ENCODE results near the gene ZBTB7B. TPM values are rescaled to one million over a fixed set of nuclear protein-coding genes. Genes with fewer than 3 reads are reported as not detected.

ZBTB7B gene
- total and polyA plus RNA-seq, 9 of the 15 experiments (the other 6 are each of a cell fraction or from before 2014, with no cell fraction given): 0.04 to 46.5 (median 15.2) TPM

- TF ChIP-seq MEF2A (IDR thresholded peaks at IDR 0.05; ENCODE audit: control insufficient read depth, low read depth, low read length) (no peak), TCFL5 (CRISPR knock-in tag; conservative IDR thresholded peaks at IDR 0.05) (no peak), ZNF197 (CRISPR knock-in tag; IDR thresholded peaks at IDR 0.05; ENCODE audit: low read depth) (no peak), FOXP1 (CRISPR knock-in tag; IDR thresholded peaks at IDR 0.05) (0 out of 2 replicates have a peak, but pooled peaks have one; percentile 49), BRF1 (IDR thresholded peaks at IDR 0.05; ENCODE audit: borderline replicate concordance, extremely low read depth, insufficient read length) (no peak), CHD2 (IDR thresholded peaks at IDR 0.05; ENCODE audit: low read depth, low read length) (no peak; the same call in 1 of the 2 replicates), KDM4B (IDR thresholded peaks at IDR 0.05; ENCODE audit: borderline replicate concordance in 2 of 2, low read depth in 1 of 2) (no peak), KDM5B (IDR thresholded peaks at IDR 0.05; ENCODE audit: insufficient replicate concordance, low read depth, low read length) (peak; percentile 37), TSHZ1 (CRISPR knock-in tag; IDR thresholded peaks at IDR 0.05) (no peak), DLX4 (CRISPR knock-in tag; IDR thresholded peaks at IDR 0.05) (no peak), ZNF785 (CRISPR knock-in tag; IDR thresholded peaks at IDR 0.05) (no peak), ZNF76 (CRISPR knock-in tag; IDR thresholded peaks at IDR 0.05; ENCODE audit: borderline replicate concordance) (no peak), SRSF3 (IDR thresholded peaks at IDR 0.05; ENCODE audit: insufficient read depth, low read length) (no peak), TARDBP (IDR thresholded peaks at IDR 0.05) (no peak)
- TF ChIP-seq, protein P1, sequence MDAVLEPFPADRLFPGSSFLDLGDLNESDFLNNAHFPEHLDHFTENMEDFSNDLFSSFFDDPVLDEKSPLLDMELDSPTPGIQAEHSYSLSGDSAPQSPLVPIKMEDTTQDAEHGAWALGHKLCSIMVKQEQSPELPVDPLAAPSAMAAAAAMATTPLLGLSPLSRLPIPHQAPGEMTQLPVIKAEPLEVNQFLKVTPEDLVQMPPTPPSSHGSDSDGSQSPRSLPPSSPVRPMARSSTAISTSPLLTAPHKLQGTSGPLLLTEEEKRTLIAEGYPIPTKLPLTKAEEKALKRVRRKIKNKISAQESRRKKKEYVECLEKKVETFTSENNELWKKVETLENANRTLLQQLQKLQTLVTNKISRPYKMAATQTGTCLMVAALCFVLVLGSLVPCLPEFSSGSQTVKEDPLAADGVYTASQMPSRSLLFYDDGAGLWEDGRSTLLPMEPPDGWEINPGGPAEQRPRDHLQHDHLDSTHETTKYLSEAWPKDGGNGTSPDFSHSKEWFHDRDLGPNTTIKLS (IDR thresholded peaks at IDR 0.05; ENCODE audit: borderline replicate concordance, low read depth): no peak
Observed at GRCh38 chr1:154956544-154956941, 46.1 kb upstream of the ZBTB7B start (continued).

Measured in K562 (cell line).